C4-2B (cell line): Measurements from ENCODE around the gene GLS.

Experiments used
- CTCF ChIP-seq: fragments of 450-650 bp; conservative IDR thresholded peaks from 2 replicates; pipeline ENCODE4 v1.5.1; 2017; ENCODE audit warnings: mild to moderate bottlenecking
- ZFX ChIP-seq: fragments of 450-650 bp; IDR thresholded peaks from 2 replicates; pipeline ENCODE4 v1.6.1; 2017

GRCh38 chr2:191001624-191002023 lies 121.0 kb downstream of the GLS start:
- TF ChIP-seq CTCF (no peak), ZFX (no peak)
